ENCODE data around the gene HM13.
"Not testable (repeated sequence)": the region's sequence is repeated elsewhere in the genome, so short reads cannot be mapped to it uniquely, and the experiment has no call there.

DNA sequence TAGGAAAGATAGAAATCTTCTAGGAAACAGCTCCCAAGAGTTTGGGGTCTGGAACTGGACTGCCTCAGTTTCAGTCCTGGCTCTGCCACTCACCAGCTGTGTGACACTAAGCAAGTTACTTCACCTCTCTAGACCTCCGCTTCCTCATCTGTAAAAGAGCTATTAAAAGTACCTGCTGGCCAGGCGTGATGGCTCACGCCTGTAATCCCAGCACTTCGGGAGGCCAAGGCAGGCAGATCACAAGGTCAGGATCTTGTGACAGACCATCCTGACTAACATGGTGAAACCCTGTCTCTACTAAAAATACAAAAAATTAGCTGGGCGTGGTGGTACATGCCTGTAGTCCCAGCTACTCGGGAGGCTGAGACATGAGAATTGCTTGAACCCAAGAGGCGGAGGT is 7.0 kb downstream of the HM13 start:
- TF ChIP-seq, protein P1, sequence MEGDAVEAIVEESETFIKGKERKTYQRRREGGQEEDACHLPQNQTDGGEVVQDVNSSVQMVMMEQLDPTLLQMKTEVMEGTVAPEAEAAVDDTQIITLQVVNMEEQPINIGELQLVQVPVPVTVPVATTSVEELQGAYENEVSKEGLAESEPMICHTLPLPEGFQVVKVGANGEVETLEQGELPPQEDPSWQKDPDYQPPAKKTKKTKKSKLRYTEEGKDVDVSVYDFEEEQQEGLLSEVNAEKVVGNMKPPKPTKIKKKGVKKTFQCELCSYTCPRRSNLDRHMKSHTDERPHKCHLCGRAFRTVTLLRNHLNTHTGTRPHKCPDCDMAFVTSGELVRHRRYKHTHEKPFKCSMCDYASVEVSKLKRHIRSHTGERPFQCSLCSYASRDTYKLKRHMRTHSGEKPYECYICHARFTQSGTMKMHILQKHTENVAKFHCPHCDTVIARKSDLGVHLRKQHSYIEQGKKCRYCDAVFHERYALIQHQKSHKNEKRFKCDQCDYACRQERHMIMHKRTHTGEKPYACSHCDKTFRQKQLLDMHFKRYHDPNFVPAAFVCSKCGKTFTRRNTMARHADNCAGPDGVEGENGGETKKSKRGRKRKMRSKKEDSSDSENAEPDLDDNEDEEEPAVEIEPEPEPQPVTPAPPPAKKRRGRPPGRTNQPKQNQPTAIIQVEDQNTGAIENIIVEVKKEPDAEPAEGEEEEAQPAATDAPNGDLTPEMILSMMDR (IDR thresholded peaks at IDR 0.05) = not testable (repeated sequence)
- not testable (repeated sequence) for TF ChIP-seq POLR2A (IDR thresholded peaks at IDR 0.05)
